CD4-positive, alpha-beta T cell (primary cell): ENCODE results near the gene XYLT2. TPM values are rescaled to one million over a fixed set of nuclear protein-coding genes. Genes with fewer than 3 reads are reported as not detected.
"Not testable (repeated sequence)": the region's sequence is repeated elsewhere in the genome, so short reads cannot be mapped to it uniquely, and the experiment has no call there.

Experiments
- ATAC-seq: fragments of 200-7000 bp; cut with Tn5 transposase; one replicate; pipeline ENCODE4 v1.10.0; 2022; ENCODE audit warnings: mild to moderate bottlenecking; ENCODE audit not compliant: poor library complexity
- CTCF ChIA-PET: fragments of 350-600 bp; sonication (Branson Sonifier 250); formaldehyde crosslinking; loops from one replicate; lab custom pipeline; 2021; ENCODE audit warnings: antibody characterized with exemption, inconsistent platforms; lab: Charles Lee
- POLR2A ChIA-PET: fragments of 350-600 bp; sonication (Branson Sonifier 250); formaldehyde crosslinking; loops from one replicate; lab custom pipeline; 2021; ENCODE audit warnings: antibody characterized with exemption, inconsistent platforms; lab: Charles Lee
- DNase-seq, 14 experiments: peaks; one replicate each; pipeline ENCODE4 v3.0.0-alpha.2; 2013 to 2020; ENCODE audit warnings: mixed read lengths in 2 of 14
- H3K27ac ChIP-seq, 2 donors: one replicate each; pipeline versions ENCODE4 v1.5.1 to v1.7.0; 2013; ENCODE audit warnings: low read length in 2 of 2, low read depth in 1 of 2, mild to moderate bottlenecking in 1 of 2
- H3K27me3 ChIP-seq, 2 experiments: 1 replicate in 1 of 2; 2 replicates in 1 of 2; pipeline versions ENCODE4 v1.6.1 to v1.7.0; 2013; ENCODE audit warnings: low read length in 2 of 2, control low read depth in 1 of 2, mild to moderate bottlenecking in 1 of 2, moderate library complexity in 1 of 2; ENCODE audit not compliant: insufficient read depth in 2 of 2, control insufficient read depth in 1 of 2
- H3K36me3 ChIP-seq: one replicate; pipeline ENCODE4 v1.6.1; 2013; ENCODE audit warnings: low read length, control low read depth; ENCODE audit not compliant: insufficient read depth
- H3K4me1 ChIP-seq: one replicate; pipeline ENCODE4 v1.6.1; 2013; ENCODE audit warnings: low read length, control low read depth; ENCODE audit not compliant: insufficient read depth
- H3K4me3 ChIP-seq: one replicate; pipeline ENCODE4 v1.5.1; 2013; ENCODE audit warnings: mild to moderate bottlenecking, low read length, moderate library complexity
- H3K9me3 ChIP-seq, 2 experiments: 1 replicate in 1 of 2; 2 replicates in 1 of 2; pipeline versions ENCODE4 v1.6.1 to v1.7.0; 2013; ENCODE audit warnings: low read length in 2 of 2, mild to moderate bottlenecking in 2 of 2, control low read depth in 1 of 2, moderate library complexity in 1 of 2; ENCODE audit not compliant: control insufficient read depth in 1 of 2, insufficient read depth in 1 of 2
- H3K27ac Mint-ChIP-seq: one replicate; pipeline ENCODE4 v1.8.0; 2020; ENCODE audit warnings: mixed read lengths
- H3K27me3 Mint-ChIP-seq: one replicate; pipeline ENCODE4 v1.8.0; 2021; ENCODE audit warnings: mixed read lengths
- H3K36me3 Mint-ChIP-seq: one replicate; pipeline ENCODE4 v1.8.0; 2021; ENCODE audit warnings: low read depth, mixed read lengths
- H3K4me1 Mint-ChIP-seq: one replicate; pipeline ENCODE4 v1.8.0; 2021; ENCODE audit warnings: low read depth, mixed read lengths
- H3K4me3 Mint-ChIP-seq: one replicate; pipeline ENCODE4 v1.8.0; 2020; ENCODE audit warnings: mild to moderate bottlenecking, mixed read lengths
- H3K9me3 Mint-ChIP-seq: one replicate; pipeline ENCODE4 v1.8.0; 2020; ENCODE audit warnings: mixed read lengths
- intact Hi-C, 2 experiments: fragments of 100-400 bp; cut with DNase I in 1 of 2; cut with micrococcal nuclease in 1 of 2; formaldehyde crosslinking; loops; one replicate each; pipeline versions ENCODE4 v1.15.1 to v1.9.0; 2023 to 2025; cut with DNase I, micrococcal nuclease
- total RNA-seq, 174 experiments: library from RNA in 2 of 174; stranded (reverse) in 2 of 174; gene quantifications; one replicate each; pipeline ENCODE4 v1.2.3 and lab custom pipeline; 2021 to 2026
- TF ChIP-seq, protein P1 (sequence below): fragments of 200-600 bp; IDR thresholded peaks from one replicate; pipeline ENCODE4 v1.8.0; 2022; ENCODE audit warnings: antibody characterized with exemption, mild to moderate bottlenecking

XYLT2 gene
- total RNA-seq, 2 experiments from 2014 or later, result 11.0 to 12.2 TPM

DNA sequence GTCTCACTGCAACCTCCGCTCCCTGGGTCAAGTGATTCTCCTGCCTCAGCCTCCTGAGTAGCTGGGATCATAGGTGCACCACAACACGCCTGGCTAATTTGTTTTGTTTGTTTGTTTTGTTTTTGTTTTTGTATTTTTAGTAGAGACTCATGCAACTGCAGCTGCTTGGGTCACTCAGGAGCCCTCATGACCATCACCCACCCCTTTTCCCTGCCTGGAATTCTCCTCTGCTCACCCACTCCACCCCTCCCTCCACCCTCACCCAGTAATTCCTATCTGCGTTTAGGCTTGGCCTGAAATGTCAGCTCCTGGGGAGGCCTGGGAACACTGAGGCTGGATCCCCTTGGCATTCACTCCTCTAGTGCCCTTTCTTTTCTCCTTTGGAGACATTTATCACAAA lies 46.1 kb upstream of the XYLT2 start:
- DNase-seq (no peak), ATAC-seq (no peak)
- ChIA-PET CTCF (no interaction called here), POLR2A (no interaction called here)
- H3K4me1 Mint-ChIP-seq, result no peaks in the 10 kb centered on the region
- no peak overlapping the region for H3K27ac ChIP-seq
- H3K9me3 Mint-ChIP-seq, result no peaks in the 10 kb centered on the region
- H3K27me3 Mint-ChIP-seq, result peaks cover 23% of the 10 kb centered on the region
- no peaks in the 10 kb centered on the region for H3K36me3 Mint-ChIP-seq
- H3K4me1 ChIP-seq, result no peaks in the 10 kb centered on the region
- no peaks in the 10 kb centered on the region for H3K9me3 ChIP-seq
- TF ChIP-seq, protein P1, sequence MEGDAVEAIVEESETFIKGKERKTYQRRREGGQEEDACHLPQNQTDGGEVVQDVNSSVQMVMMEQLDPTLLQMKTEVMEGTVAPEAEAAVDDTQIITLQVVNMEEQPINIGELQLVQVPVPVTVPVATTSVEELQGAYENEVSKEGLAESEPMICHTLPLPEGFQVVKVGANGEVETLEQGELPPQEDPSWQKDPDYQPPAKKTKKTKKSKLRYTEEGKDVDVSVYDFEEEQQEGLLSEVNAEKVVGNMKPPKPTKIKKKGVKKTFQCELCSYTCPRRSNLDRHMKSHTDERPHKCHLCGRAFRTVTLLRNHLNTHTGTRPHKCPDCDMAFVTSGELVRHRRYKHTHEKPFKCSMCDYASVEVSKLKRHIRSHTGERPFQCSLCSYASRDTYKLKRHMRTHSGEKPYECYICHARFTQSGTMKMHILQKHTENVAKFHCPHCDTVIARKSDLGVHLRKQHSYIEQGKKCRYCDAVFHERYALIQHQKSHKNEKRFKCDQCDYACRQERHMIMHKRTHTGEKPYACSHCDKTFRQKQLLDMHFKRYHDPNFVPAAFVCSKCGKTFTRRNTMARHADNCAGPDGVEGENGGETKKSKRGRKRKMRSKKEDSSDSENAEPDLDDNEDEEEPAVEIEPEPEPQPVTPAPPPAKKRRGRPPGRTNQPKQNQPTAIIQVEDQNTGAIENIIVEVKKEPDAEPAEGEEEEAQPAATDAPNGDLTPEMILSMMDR, result no peak
- H3K4me3 ChIP-seq, result no peak overlapping the region
- intact Hi-C loops, result loop anchor here (5.0 to 10.0 kb wide), 3 partner anchors 182 to 275 kb away; no protein-coding TSS in a partner anchor
- H3K36me3 ChIP-seq, result no peaks in the 10 kb centered on the region
- no peak overlapping the region for H3K4me3 Mint-ChIP-seq
- H3K27me3 ChIP-seq, result peaks cover 0 to 3% of the 10 kb centered on the region in 2 experiments
- no peak overlapping the region for H3K27ac Mint-ChIP-seq

DNA sequence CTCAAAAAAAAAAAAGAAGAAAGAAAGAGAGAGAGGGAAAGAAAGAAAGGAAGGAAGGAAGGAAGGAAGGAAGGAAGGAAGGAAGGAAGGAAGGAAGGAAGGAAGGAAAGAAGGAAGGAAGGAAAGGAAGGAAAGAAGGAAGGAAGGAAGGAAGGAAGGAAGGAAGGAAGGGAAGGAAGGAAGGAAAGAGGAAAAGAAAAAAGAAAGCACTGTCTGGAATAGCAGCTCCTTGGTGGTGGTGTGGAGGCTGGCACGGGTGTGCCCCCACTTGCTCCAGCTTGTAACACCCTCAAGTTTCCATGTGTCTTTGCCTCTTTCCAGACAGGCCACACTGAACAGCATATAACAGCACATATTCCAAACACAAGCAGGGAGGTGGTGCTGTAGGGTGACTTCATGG lies 45.1 kb upstream of the XYLT2 start:
- H3K36me3 ChIP-seq, H3K27ac ChIP-seq, H3K36me3 Mint-ChIP-seq, H3K9me3 ChIP-seq, H3K27ac Mint-ChIP-seq, H3K4me1 ChIP-seq, H3K9me3 Mint-ChIP-seq, H3K27me3 ChIP-seq, H3K4me1 Mint-ChIP-seq, ATAC-seq, POLR2A ChIA-PET, H3K4me3 ChIP-seq, H3K4me3 Mint-ChIP-seq, DNase-seq, intact Hi-C loops, CTCF ChIA-PET: not testable (repeated sequence)
- H3K27me3 Mint-ChIP-seq, result peaks cover 25% of the 10 kb centered on the region

DNA sequence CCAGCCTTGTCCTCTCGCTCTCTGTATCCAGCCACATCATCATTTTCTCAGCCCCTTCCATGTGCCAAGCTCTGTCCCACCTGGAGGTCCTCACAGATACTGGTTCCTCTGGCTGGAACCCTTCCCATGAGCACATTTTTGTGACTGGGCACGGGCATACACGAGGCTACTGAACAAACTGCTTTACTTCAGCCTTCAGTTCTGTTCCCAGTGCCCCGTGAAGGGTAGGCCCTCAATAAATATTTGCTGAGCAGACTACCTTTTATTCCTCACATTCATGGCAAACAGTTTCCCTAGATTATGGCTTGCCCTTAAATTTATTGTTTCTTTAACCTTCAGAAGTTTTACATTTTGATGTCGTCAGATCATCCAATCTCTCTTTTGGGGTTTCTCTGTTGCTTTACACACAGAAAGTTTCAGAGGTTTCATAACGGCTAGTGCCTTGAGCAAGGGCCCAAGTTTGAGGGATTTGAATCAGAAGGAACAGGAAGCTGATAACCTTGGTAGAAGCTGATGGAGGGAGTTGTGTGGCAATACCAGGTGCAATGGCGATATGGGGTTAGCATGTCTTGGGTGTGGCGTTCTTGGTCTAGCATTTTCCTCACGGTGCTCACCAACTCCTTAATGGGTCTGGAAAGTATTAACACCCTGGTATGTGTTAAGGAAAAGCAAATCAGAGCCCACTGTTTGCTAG lies 43.9 kb upstream of the XYLT2 start:
- DNase-seq, result no peak
- ChIA-PET CTCF (no interaction called here), POLR2A (no interaction called here)
- intact Hi-C loops, result no loop called here
- no peaks in the 10 kb centered on the region for H3K27me3 ChIP-seq
- H3K36me3 Mint-ChIP-seq, result no peaks in the 10 kb centered on the region
- TF ChIP-seq, protein P1, result no peak
- no peak overlapping the region for H3K4me3 ChIP-seq
- H3K4me3 Mint-ChIP-seq, result no peak overlapping the region
- H3K4me1 ChIP-seq, result no peaks in the 10 kb centered on the region
- no peaks in the 10 kb centered on the region for H3K9me3 Mint-ChIP-seq
- no peak overlapping the region for H3K27ac Mint-ChIP-seq
- H3K4me1 Mint-ChIP-seq, result no peaks in the 10 kb centered on the region
- no peak overlapping the region for H3K27ac ChIP-seq
- ATAC-seq, result no peak
- no peaks in the 10 kb centered on the region for H3K9me3 ChIP-seq
- H3K27me3 Mint-ChIP-seq, result peaks cover 33% of the 10 kb centered on the region
- H3K36me3 ChIP-seq, result no peaks in the 10 kb centered on the region

DNA sequence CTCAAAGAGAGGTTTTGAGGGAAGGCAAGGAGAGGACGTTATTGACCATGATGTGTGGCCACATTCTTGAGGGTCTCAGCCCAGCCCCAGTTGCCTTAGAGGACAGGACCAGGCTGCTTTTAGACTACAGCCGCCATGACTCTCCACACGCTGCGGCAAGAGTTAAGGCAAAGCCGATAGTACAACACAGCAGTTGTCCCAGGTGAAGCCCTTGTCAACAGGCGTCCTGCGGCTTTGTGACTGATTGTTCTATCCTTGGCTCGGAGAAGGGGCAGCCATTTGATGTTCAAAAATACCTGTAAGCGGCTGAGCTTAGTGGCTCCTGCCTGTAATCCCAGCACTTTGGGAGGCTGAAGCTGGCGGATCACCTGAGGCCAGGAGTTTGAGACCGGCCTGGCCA lies 42.9 kb upstream of the XYLT2 start:
- no peaks in the 10 kb centered on the region for H3K36me3 ChIP-seq
- no peak for ATAC-seq
- intact Hi-C loops, result no loop called here
- H3K4me1 Mint-ChIP-seq, result no peaks in the 10 kb centered on the region
- H3K4me3 ChIP-seq, result no peak overlapping the region
- TF ChIP-seq, protein P1, result no peak
- H3K27ac ChIP-seq, result no peak overlapping the region
- H3K27ac Mint-ChIP-seq, result no peak overlapping the region
- H3K27me3 Mint-ChIP-seq, result peaks cover 27% of the 10 kb centered on the region
- no peaks in the 10 kb centered on the region for H3K27me3 ChIP-seq
- ChIA-PET CTCF (no interaction called here), POLR2A (no interaction called here)
- H3K9me3 Mint-ChIP-seq, result no peaks in the 10 kb centered on the region
- no peaks in the 10 kb centered on the region for H3K36me3 Mint-ChIP-seq
- DNase-seq, result no peak
- no peaks in the 10 kb centered on the region for H3K9me3 ChIP-seq
- no peaks in the 10 kb centered on the region for H3K4me1 ChIP-seq
- H3K4me3 Mint-ChIP-seq, result no peak overlapping the region
